GM10248 (cell line): Measurements from ENCODE around the gene EXOC3L1.

Experiments
- CTCF ChIA-PET: fragments of 300-600 bp; sonication (Branson Sonifier 250); formaldehyde crosslinking; extraction: SDS; loops from one replicate; lab custom pipeline; 2021; ENCODE audit warnings: antibody characterized with exemption; lab: Yijun Ruan, JAX
- POLR2A ChIA-PET: fragments of 350-650 bp; sonication (Branson Sonifier 250); formaldehyde crosslinking; extraction: SDS; loops from one replicate; lab custom pipeline; 2020; ENCODE audit warnings: antibody characterized with exemption; lab: Yijun Ruan, JAX
- DNase-seq: peaks from one replicate; pipeline ENCODE4 v3.0.0; 2012; ENCODE audit errors: extremely low spot score
- CTCF ChIP-seq: IDR thresholded peaks from 2 replicates; pipeline ENCODE4 v1.5.1; 2012; ENCODE audit warnings: mild to moderate bottlenecking, low read depth; ENCODE audit errors: extremely low read depth, missing control alignments, control extremely low read depth

Gene EXOC3L1

GRCh38 chr16:67194260-67194659 lies 4.3 kb upstream of the EXOC3L1 start:
- CTCF ChIA-PET: interaction anchor here (1.1 to 2.6 kb wide), 5 partner anchors 9 to 215 kb away, joined by 3 to 10 read pairs (median 4); partner anchors contain the start of gene TMEM208
- TF ChIP-seq CTCF: no peak

GRCh38 chr16:67193536-67193935 lies 3.6 kb upstream of the EXOC3L1 start:
- no peak for DNase-seq
- no peak for TF ChIP-seq CTCF
- CTCF ChIA-PET: interaction anchor here (1.5 to 2.6 kb wide), 4 partner anchors 9 to 38 kb away, joined by 4 to 10 read pairs (median 8); partner anchors contain the start of gene TMEM208

More at GRCh38 chr16:67194260-67194659, 4.3 kb upstream of the EXOC3L1 start:
- no peak for DNase-seq
- POLR2A ChIA-PET: interaction anchor here (0.5 kb wide), 1 partner anchor 334 kb away, joined by 5 read pairs; no protein-coding TSS in a partner anchor

GRCh38 chr16:67192781-67193361 lies 2.9 kb upstream of the EXOC3L1 start:
- CTCF ChIA-PET: interaction anchor here (0.8 to 1.9 kb wide), 6 partner anchors 13 to 38 kb away, joined by 3 to 7 read pairs (median 3); partner anchors contain the start of genes FBXL8, NOL3 and TRADD
- TF ChIP-seq CTCF: no peak
- POLR2A ChIA-PET: interaction anchor here (0.6 to 0.7 kb wide), 3 partner anchors 42 to 1714 kb away, joined by 3 to 4 read pairs (median 3); partner anchors contain the start of gene B3GNT9
- DNase-seq: no peak

More at GRCh38 chr16:67193536-67193935, 3.6 kb upstream of the EXOC3L1 start:
- POLR2A ChIA-PET: interaction anchor here (0.6 kb wide), 1 partner anchor 242 kb away, joined by 5 read pairs; no protein-coding TSS in a partner anchor

GRCh38 chr16:67191995-67192681 lies 2.2 kb upstream of the EXOC3L1 start, which contains the start of gene E2F4:
Gene E2F4, plus strand, starts transcription at chr16:67192155. Its CDS starts 73 bp downstream, at chr16:67192228.
- POLR2A ChIA-PET: interaction anchor here (0.6 to 0.7 kb wide), 3 partner anchors 41 to 1715 kb away, joined by 3 to 4 read pairs (median 3); partner anchors contain the start of gene B3GNT9
- TF ChIP-seq CTCF: no peak
- peak; percentile 95 for DNase-seq
- CTCF ChIA-PET: interaction anchor here (0.8 to 1.9 kb wide), 7 partner anchors 14 to 37 kb away, joined by 3 to 7 read pairs (median 3); partner anchors contain the start of genes FBXL8, NOL3 and TRADD

GRCh38 chr16:67191411-67191994 lies 1.6 kb upstream of the EXOC3L1 start:
- ChIA-PET CTCF (interaction anchor here (0.8 to 1.7 kb wide), 3 partner anchors 21 to 174 kb away, joined by 3 to 6 read pairs (median 3); partner anchors contain the start of gene NOL3), POLR2A (no interaction called here)
- no peak for DNase-seq
- TF ChIP-seq CTCF: no peak
